Adipocyte (in vitro differentiated cells): ENCODE data around the gene GALM.
A peak's percentile ranks its signal among the peaks of the same experiment; 100 is the strongest.
"Not testable (repeated sequence)": the region's sequence is repeated elsewhere in the genome, so short reads cannot be mapped to it uniquely, and the experiment has no call there.

Experiments
- DNase-seq: peaks from one replicate; pipeline ENCODE4 v3.0.0-alpha.2; 2015; ENCODE audit warnings: low read depth
- H3K27me3 ChIP-seq: replicated peaks from 2 replicates; pipeline ENCODE4 v1.7.0; 2013; ENCODE audit warnings: mild to moderate bottlenecking, low read length, moderate library complexity; ENCODE audit not compliant: control insufficient read depth, insufficient read depth
- H3K36me3 ChIP-seq: 2 replicates; pipeline ENCODE4 v1.7.0; 2013; ENCODE audit warnings: low read length, mild to moderate bottlenecking, moderate library complexity; ENCODE audit not compliant: control insufficient read depth, insufficient read depth, severe bottlenecking
- H3K4me1 ChIP-seq: 2 replicates; pipeline ENCODE4 v1.7.0; 2013; ENCODE audit warnings: mild to moderate bottlenecking, low read length, moderate library complexity; ENCODE audit not compliant: control insufficient read depth, insufficient read depth
- H3K4me3 ChIP-seq: 2 replicates; pipeline ENCODE4 v1.7.0; 2013; ENCODE audit warnings: mild to moderate bottlenecking, low read length, moderate library complexity
- H3K9ac ChIP-seq: 2 replicates; pipeline ENCODE4 v1.7.0; 2013; ENCODE audit warnings: mild to moderate bottlenecking, low read length, moderate library complexity
- H3K9me3 ChIP-seq: 2 replicates; pipeline ENCODE4 v1.7.0; 2013; ENCODE audit warnings: mild to moderate bottlenecking, low read length, moderate library complexity; ENCODE audit not compliant: control insufficient read depth

Gene GALM

DNA sequence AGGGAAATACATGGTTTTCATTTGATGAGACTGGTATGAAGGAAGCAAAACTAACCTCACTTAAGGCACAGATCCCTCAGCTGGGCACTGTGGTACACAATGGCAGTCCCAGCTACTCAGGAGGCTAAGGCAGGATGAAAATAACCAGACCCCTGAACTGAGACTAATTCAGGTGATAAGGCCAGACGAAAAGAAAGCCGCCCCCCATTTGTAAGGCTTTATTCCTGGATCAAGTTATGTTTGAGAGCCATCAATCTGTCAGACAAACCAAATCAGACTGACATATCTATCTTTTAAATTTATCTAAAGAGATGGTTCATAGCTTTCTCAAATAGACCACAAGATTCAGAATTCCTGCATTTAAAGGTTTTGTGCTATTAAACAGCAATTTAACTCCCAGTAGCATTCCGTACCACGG lies 81.1 kb downstream of the GALM start:
- Histone ChIP-seq H3K36me3 (peaks cover 69% of the 10 kb centered on the region), H3K4me3 (no peak overlapping the region), H3K4me1 (peaks cover 46% of the 10 kb centered on the region), H3K9me3 (no peaks in the 10 kb centered on the region), H3K9ac (peak overlapping the region; percentile 30), H3K27me3 (no peaks in the 10 kb centered on the region)
- no peak for DNase-seq

DNA sequence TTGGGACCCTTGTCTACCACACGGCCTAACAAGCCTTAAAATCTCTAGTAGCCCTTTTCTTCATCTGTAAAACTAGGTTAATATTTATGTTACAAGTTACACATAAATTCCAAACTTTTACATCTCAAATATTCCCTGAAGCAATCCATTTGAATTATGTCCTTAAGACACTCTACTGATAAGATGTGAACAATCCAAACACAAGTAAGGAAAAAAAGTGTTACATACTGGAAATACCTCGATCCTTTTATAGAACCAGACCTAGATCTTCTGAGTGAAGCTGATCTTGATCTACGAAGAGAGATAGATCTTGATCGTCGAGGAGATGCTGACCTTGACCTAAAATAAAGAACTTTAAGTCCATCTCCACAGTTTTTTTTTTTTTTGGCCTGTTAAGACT lies 81.9 kb downstream of the GALM start:
- Histone ChIP-seq H3K4me3 (no peak overlapping the region), H3K9ac (peak overlapping the region; percentile 30)

DNA sequence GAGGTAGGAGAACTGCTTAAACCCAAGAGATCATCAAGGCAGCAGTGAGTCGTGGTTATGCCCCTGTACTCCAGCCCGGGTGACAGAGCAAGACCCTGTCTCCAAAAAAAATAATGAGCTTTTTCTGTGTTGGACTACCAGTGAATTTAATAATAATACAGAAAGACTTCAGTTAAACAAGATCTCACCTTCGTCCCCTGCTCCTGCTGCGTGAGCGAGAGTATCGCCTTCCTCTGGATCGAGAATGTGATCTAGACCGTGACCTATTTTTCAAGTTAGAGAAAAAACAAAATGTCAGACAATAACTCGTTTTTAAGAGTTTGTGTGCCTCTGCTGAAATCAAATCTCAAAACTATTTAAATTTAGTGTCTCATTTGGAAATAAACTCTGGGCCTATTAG lies 82.5 kb downstream of the GALM start:
- Histone ChIP-seq H3K9me3 (no peaks in the 10 kb centered on the region), H3K4me3 (no peak overlapping the region), H3K36me3 (peaks cover 61% of the 10 kb centered on the region), H3K4me1 (peaks cover 38% of the 10 kb centered on the region), H3K27me3 (no peaks in the 10 kb centered on the region), H3K9ac (no peak overlapping the region)
- DNase-seq, result no peak

More for the DNA sequence above, 81.9 kb downstream of the GALM start:
- H3K9me3 ChIP-seq, result no peaks in the 10 kb centered on the region
- H3K36me3 ChIP-seq, result peaks cover 65% of the 10 kb centered on the region
- no peaks in the 10 kb centered on the region for H3K27me3 ChIP-seq
- DNase-seq, result no peak
- H3K4me1 ChIP-seq, result peaks cover 43% of the 10 kb centered on the region

DNA sequence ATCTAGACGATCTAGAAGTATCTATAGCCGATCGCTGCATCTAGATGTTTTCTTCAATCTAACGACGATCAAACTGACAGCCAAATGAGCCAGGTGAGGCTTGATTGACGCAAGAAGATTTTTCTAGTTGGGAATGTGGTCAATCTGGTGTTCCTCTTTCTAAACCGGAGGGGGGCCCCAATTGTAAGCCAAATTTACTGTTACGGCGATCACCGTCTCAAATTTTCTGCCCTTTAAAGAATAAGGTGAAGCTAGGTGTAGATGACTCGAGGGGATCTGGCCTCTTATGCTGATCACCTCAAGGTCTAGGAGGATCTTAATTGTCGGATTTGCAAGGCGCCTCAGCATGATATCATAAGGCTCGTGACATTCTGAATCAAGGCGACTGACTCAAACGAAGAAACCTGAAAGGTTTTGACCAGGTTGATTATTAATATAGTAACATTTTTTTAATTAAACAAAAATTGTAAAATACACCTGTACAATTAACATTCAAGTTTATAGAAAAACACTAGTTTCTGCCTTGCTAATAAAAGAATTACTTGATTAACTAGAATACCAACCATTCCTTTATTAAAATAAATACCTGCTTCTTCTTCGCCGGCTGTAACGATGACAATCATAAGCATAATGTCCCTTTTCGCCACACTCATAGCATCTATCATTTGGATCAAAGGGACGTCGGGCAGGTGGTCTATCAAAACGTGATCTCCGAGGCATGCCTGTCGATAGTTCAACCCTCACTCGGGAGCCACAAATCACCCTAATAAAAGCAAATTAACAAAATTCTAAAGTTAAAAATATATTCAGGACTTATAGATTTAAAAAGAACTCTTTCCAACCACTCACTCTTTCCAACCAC lies 83.3 kb downstream of the GALM start:
- Histone ChIP-seq H3K4me3 (peak overlapping the region; percentile 95), H3K9ac (peak overlapping the region; percentile 96), H3K27me3 (no peaks in the 10 kb centered on the region), H3K4me1 (peaks cover 32% of the 10 kb centered on the region), H3K36me3 (peaks cover 54% of the 10 kb centered on the region), H3K9me3 (no peaks in the 10 kb centered on the region)
- no peak for DNase-seq

DNA sequence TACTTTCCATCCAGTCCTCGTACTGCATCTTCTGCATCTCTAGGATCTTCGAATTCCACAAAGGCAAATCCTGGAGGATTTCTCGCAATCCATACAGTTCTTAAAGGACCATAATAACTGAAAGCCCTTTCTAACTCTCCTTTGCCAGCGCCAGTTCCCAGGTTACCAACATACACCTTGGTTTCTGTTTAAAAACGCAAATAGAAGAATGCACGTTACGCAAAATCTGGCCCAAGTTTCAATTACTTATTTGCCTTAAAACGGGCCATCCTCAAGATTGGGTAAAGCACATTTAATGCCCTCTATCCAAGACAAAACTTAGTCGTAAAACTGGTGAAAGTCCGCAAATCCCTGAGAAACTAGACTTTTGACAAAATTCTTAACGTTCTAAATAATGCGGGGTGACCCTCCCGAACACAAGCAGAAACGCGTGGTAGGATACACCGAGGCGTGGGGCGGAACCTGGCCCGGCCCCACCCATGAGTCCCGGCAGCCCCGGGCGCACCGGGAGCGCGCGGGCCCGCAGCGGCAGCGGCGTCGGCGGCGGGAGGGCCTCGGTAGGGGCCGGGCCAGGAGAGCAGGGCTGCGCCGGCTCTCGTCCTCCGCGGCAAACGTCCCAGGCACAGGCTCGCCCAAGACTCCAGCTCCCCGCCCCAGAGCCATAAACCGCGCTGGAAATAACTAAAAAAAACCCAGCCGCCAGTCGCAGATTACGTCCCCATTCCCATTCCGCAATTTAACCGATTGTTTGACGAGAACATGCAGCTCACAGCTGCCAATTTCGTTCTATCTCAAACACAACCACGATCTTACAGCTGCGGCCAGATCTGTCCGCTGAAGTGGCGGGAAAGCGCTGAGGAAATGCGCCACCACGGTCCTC lies 84.3 kb downstream of the GALM start:
- no peaks in the 10 kb centered on the region for H3K9me3 ChIP-seq
- H3K4me1 ChIP-seq, result peaks cover 28% of the 10 kb centered on the region
- DNase-seq, result peak; percentile 77

DNA sequence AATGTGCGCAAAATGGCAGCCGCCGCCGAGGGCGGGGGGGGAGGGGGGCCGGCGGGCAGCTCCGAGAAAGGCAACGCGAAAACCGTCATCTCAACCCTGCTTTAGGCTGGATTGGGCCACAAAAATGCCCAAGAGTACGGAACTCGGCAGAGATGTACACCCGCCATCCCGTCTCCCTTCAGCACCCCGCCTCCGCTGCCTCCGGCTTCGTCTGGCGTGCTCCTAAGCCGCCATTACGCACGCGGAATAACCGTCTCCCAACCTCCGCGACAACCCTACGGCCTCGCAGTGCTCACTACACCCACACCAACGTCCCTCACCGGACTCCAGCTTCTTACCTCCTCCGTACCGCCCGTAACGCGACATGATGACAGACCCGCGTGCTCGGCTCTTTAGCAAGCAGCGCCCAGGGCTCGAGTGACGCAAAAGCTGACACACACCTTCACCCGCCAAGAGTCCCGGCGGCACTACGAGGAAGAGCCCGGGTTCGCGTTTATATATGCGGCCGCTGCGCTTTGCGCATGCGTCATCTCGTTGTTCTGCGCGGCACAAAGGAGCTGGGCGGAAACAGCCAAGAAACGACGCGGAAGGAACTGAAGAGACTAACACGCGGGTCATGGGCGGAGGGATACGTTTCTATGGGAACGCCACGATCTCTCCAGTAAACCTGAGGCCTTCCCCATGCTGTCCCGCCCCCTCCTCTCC lies 85.1 kb downstream of the GALM start, which contains the start of gene SRSF7:
Gene SRSF7 (minus strand): TSS at position 471 of the 705 bp plus-strand sequence. CDS start 105 bp downstream, at position 366.
- Histone ChIP-seq H3K4me3 (peak within 1 kb of the TSS; percentile 95), H3K9ac (peak within 1 kb of the TSS; percentile 96), H3K36me3 (peaks cover 35% of the 10 kb centered on the region), H3K27me3 (no peaks in the 10 kb centered on the region), H3K9me3 (no peaks in the 10 kb centered on the region), H3K4me1 (peaks cover 28% of the 10 kb centered on the region)
- DNase-seq, result peak; percentile 100

More for the DNA sequence above, 84.3 kb downstream of the GALM start:
- Histone ChIP-seq H3K36me3 (peaks cover 43% of the 10 kb centered on the region), H3K4me3 (peak overlapping the region; percentile 95), H3K9ac (peak overlapping the region; percentile 96), H3K27me3 (no peaks in the 10 kb centered on the region)

DNA sequence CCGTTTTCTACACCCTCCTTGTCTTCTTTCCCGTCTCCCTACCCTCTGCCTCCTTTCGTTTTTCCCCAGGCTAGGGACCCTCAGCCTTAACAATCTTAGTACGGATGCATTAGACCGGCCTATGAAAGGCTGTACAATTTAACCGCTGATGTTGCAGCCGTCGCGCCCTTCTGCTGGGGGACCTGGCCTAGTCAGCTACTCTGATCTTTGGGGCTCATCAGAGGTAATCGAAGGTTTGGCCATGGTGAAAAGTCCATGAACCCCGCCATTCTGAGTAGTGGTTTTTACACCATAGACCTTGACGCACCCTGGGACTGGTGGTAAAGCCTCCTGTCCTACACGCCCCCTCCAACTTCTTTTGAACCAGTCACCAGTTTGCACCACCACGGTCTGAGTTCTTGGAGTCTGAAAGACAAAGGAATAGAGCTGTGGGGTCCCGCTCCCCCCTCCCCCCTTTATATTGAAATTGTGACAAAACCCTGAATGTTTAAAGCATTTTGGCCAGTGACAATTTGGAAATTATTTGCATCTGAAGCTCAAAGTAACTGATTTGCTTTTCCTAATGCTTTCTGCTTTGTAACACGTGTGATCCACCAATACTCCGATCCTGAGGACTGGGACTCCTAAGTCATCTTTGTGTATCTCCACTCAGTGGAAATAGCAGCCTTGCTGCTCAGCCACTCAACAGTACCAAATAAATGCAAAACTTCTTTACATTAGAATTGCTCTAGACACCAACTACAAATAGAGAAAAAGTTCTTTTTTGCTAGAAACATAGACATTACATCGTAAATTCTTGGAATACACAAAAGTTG lies 85.9 kb downstream of the GALM start:
- Histone ChIP-seq H3K4me1 (peaks cover 25% of the 10 kb centered on the region), H3K36me3 (peaks cover 27% of the 10 kb centered on the region), H3K9ac (peak overlapping the region; percentile 96), H3K9me3 (no peaks in the 10 kb centered on the region), H3K4me3 (peak overlapping the region; percentile 95), H3K27me3 (no peaks in the 10 kb centered on the region)
- no peak for DNase-seq

DNA sequence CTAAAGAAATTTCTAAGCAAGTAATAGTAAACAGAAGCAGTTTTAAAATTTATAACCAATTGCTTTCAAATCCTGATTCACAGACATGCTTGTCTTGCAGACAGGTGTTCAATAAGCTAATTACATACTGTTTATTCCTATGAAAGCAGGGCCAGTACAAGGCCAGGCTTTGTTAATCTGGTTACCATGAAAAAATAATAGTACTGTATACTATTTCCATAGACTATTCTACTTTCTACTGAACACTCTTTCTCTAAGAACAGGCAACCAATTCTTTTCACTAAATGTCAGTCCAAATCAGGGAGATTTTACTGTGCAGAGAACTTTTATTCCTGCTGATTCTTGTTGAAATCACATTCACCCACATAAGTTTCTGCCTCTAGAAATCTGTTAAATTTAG lies 88.1 kb downstream of the GALM start:
- DNase-seq, result no peak
- peak overlapping the region; percentile 78 for H3K9ac ChIP-seq
- no peaks in the 10 kb centered on the region for H3K27me3 ChIP-seq
- H3K4me3 ChIP-seq, result peak overlapping the region; percentile 69
- peaks cover 9% of the 10 kb centered on the region for H3K4me1 ChIP-seq
- H3K9me3 ChIP-seq, result no peaks in the 10 kb centered on the region
- H3K36me3 ChIP-seq, result peaks cover 5% of the 10 kb centered on the region

DNA sequence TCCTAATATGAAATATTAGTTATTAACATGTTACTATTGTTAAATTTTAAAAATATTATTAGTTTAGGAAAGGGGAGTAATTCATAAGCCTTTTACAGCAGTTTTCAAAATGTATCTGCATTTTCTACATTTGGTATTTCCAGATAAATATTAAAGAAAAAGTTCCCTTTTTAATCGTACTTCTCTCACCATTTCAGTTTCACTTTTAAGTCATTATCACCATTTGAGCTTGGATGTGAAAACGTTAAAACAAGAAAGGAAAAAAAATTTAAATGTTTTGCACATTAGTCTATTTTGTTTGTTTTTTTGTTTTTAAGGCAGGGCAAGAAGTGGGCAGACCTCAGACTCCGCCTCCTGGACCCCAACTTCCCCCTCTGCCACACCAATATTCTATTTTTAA lies 88.6 kb downstream of the GALM start:
- peak overlapping the region; percentile 69 for H3K4me3 ChIP-seq
- H3K9ac ChIP-seq, result peak overlapping the region; percentile 78
- peaks cover under 1% of the 10 kb centered on the region for H3K36me3 ChIP-seq
- H3K4me1 ChIP-seq, result peaks cover 4% of the 10 kb centered on the region
- DNase-seq, result no peak
- no peaks in the 10 kb centered on the region for H3K27me3 ChIP-seq
- no peaks in the 10 kb centered on the region for H3K9me3 ChIP-seq

DNA sequence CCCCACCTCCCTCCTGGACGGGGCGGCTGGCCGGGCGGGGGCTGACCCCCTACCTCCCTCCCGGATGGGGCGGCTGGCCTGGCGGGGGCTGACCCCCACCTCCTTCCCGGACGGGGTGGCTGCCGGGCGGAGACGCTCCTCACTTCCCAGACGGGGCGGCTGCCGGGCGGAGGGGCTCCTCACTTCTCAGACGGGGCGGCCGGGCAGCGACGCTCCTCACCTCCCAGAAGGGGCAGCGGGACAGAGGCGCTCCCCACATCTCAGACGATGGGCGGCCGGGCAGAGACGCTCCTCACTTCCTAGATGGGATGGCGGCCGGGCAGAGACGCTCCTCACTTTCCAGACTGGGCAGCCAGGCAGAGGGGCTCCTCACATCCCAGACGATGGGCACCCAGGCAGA lies 90.0 kb downstream of the GALM start:
- H3K9me3 ChIP-seq, H3K27me3 ChIP-seq, H3K9ac ChIP-seq, DNase-seq, H3K36me3 ChIP-seq, H3K4me3 ChIP-seq, H3K4me1 ChIP-seq: not testable (repeated sequence)
